ENCODE data around the gene CHCHD4.
A peak's percentile ranks its signal among the peaks of the same experiment; 100 is the strongest.
"Not testable (repeated sequence)": the region's sequence is repeated elsewhere in the genome, so short reads cannot be mapped to it uniquely, and the experiment has no call there.

Gene CHCHD4

DNA sequence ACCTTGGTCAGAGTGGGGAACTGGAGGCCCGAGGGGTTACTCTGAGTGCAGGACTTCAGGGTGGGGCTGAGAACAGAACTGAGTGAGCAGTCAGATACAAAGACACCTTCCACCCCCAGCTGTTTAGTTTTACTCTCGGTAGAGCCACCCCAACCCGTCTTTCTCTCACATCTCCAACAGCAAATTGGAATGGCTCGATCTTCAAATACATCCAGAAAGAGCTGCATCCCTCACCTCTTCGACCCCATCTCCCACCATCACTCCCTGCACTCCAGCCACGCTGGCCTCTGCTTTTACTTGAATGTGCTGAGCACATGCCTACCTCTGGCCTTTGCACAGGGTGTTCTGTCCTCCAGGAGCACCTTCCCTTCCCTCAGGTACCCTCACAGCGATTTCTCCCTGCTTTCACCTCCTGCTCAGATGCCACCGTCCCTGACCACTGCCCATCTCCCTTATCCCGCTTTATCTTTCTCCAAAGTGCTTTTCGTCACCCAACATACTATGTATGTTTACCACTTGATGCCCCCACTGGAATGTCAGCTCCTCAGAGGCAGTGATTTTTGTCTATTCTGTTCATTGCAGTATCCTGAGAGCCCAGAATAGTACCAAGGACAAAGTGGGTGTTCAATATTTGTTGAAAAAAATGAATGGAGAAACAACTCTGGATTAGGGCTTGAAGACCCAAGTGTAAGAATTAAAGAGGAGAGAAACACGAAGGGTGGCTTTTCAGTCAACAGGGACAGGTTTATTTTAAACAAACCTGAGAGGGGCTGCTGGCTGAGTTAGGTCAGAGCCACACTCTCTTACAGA lies 4.4 kb downstream of the CHCHD4 start:
- DNase-seq (ENCODE audit: low read depth): no peak

DNA sequence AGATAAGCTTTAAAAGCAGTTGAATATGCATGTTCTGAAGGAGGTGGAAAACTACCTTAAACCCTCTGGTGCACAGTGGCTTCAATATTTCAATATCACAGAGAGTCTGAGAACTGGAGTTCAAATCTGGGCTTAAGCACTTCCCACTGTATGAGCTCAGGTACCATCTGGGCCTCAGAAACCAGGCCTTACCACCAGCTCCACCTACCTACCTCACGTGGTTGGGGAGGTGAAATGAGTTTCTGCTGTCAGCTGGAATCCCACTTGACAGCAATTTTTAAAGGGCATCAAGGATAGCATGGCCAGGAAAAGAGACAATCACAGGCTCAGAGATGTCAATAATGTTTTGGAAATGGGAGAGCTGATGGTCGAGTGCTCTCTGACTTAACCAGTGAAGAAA lies 5.0 kb downstream of the CHCHD4 start:
- DNase-seq (ENCODE audit: low read depth): no peak

DNA sequence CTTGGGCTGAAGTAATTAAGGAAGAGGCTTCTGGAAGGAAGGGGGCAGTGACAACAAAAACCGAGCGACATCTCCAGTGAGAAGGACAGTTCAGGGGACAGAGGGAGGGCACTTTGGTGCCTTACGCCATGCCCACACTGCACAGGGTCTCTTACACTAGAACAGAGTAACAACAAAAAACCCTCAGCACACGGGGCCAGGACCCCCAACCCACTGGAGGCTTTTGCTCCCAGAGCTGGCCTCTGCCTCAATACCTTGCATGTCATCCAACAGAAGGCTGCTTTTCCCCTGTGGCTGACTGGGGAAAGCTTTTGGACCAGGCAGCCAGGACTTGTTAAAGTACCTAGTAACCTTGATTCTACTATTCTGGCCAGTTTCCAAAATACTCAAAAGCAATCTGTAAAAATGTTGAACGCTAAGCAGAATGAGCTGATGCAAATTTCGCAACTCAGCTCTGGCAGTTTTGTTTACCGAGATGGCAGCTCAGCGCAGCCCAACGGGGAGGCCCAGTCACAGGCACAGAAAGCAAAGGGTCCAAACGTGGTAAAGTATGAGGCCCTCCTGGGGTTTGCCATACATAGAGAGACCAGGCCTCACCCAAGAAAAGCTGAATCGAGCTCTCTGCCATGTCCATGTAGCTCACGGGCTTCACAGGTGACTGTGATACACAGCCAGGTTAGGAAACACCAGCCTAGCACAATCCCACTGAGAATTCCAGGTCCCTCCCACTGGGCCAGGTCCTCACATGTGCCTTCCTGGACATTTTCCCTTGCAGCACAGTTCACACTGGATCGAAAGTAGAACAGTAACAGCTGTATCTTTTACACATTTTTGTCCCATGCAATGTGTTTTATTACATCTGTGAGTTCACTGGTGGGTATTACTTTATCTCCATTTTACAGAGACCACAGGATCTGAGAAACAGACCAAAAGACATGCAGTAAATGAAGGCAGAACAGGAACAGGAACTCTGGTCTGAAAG lies 6.0 kb downstream of the CHCHD4 start:
- no peak for DNase-seq (ENCODE audit: low read depth)

DNA sequence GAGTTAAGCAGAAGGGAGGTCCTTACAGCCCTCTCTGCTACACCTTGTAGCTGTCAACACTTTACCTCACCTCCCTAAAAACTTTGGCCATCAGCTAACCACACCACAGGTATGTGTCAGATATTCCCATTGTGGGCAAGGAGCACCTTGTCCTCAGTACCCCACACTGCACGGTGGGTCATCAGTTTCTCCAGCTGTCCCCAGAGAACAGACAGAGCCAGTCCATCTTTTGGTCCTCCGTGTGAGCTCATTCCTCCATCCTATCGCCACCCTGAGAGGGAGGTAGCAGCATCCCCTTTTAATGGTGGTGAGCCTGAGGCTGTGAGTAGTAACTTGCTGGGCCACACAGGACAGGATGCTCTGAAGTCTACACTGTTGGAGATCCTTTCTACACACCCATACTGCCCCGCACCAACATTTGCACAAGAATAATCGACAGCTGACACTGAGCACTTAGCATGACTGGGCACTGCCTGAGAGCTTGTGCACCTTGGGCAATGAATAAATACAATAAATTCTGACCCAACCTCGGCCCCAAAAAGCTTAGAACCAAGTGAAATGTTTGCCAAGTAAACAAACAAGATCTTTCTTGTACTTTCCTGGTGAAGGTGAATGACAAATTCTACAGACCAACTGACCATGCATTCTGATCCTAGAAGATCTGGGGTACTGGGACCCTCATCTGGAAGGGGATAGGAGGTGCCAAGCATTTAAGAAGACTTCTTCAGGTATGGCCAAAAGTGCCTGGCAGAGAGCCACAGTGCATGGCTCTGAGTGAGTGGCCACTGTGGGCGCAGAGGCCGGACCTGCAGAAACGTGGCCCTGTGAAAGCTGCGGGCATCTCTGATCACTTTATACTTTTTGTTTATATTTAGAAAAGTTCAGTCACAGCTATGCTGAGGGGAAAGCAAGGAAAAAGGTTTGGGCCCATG lies 6.9 kb downstream of the CHCHD4 start:
- DNase-seq (ENCODE audit: low read depth): no peak

DNA sequence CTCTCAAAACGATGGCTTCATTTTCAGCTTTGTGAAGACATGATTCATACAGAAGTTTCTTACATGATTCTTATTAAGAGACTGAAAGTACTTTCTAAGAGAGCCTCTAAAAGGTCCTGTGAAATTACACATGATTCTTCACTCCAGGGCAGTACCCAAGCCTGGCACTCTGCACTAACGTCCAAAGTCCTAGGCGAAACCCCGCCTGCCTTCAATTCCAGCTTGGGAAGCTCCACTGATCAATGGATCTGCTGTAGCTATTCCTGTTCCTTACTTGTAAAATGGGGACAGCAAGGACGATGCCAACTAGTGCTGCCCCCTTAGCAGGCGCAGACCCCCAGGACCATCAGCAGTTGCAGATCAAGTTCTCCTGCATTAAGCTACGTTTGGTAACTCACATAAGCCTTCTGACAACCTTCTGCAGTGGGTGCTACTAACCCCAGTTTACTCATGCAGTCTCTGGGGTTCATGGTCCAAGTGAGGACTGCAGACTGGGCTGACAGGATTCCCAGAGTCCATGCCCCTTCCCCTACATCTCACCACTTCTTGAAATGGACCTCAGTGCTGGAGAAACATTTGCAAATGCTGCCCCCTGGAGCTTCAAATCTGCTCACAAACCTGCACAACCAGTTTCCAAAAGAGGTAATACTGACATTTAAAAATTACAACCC lies 10.6 kb downstream of the CHCHD4 start:
- no peak for DNase-seq (ENCODE audit: low read depth)

DNA sequence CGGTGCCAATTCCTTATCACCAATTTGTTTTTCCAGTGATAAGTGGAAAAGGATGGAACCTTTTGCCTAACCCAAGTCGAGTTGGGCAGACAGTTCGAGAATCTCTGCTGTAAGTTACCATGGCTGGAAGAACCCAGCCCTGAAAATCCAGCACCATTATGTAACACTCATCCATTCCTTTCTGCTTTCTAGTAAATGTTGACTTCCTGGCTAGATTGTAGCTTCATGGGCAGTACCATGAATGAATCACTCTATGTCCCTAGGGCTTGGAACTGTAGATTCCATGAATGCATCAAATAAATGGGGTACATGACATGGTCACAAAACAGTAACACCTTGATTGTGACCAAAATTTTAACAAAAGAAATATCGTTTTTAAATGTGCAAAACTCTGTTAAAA lies 14.0 kb downstream of the CHCHD4 start:
- no peak for DNase-seq (ENCODE audit: low read depth)

DNA sequence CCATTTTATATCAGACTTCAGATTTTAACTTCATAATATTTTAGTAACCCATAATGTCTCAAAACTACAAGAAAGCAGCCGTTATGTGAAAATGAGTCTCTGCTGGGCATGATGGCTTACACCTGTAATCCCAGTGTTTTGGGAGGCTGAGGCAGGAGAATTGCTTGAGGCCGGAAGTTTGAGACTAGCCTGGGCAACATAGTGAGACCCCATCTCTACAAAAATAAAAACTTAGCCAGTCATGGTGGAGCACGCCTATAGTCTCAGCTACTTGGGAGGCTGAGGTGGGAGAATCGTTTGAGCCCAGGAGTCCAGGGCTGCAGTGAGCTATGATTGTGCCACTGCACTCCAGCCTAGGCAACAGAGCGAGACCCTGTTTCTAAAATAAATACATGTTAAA lies 14.8 kb downstream of the CHCHD4 start:
- DNase-seq (ENCODE audit: low read depth): not testable (repeated sequence)

DNA sequence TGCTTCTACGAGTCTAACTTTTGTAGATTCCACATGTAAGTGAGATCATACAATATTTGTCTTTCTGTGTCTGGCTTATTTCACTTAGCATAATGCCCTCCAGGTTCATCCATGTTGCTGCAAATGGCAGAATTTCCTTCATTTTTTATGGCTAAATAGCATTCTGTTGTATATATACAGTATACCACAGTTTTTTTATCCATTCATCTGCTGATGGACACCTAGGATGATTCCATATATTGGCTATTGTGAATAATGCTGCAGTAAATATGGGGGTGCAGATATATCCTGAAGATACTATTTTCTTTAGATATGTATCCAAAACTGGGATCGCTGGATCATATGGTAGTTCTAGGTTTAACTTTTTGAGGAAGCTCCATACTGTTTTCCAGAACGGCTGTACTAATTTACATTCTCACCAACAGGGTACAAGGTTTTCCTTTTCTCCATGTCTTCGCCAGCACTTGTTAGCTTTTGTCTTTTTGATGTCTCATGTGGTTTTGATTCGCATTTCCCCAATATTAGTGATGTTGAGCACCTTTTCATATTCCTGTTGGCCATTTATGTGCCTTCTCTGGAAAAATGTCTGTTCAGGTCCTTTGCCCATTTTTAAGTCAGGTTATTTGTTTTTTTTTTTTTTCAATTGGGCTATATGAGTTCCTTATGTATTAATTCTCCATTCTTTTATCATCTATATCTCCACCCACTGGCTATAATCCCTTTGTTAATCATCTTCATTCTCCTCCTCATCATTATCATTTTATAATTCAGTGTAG lies 26.9 kb downstream of the CHCHD4 start:
- no peak for DNase-seq (ENCODE audit: low read depth)

DNA sequence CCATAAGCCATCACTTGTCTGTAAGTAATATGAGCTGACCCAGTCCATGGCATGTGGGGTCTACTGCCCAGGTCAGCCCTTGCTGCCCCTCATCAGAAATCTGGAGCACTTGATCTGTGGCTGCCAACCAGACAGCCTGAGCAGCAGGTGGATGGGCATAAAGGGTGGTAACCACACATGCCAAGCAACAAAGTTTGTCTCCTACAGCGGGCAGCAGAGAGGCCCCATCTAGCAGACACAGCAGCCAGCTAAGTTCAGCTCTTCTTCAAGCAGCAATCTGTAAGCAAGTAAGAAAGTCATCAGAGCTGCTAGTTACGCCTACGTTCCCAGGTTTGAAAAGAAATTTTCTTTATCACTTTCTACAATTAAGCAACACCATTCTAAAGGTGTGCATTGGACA lies 27.9 kb downstream of the CHCHD4 start:
- DNase-seq (ENCODE audit: low read depth): no peak

DNA sequence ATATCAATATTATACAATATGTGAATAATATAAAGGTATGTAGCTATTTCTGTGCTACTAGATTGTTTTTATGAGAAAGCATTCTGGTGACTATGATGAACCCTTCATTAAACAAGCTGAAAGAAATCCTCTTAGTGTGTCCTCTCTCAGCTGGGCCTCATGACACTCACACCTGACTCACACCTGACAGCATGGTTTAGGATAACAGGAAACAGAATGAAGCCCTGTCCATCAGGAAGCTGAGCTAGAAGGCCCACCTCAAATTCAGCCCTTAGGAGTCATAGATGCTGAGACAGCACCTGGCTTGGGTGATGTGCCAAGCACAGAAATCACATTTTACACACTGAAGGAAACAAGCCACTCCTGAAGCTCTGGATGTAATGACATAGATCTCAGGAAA lies 30.8 kb downstream of the CHCHD4 start:
- no peak for DNase-seq (ENCODE audit: low read depth)

DNA sequence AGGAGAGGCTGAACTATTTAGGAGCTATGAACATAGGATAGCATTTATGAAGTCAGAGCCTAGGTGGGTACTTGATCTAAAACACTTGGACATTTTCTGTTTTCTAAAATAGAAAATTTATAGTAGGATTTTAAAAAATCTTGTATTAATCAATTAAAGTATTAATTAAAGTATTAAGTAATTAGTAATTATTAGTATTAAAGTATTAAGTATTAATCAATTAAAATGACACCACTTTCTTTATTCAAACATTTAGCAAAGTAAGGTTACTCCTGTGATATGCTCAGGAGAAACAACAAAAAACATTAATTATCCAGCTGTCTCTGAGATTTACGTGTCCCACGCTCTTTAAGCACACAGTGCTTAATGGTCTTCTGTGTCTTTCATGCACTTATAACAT lies 32.2 kb downstream of the CHCHD4 start:
- DNase-seq (ENCODE audit: low read depth): no peak

DNA sequence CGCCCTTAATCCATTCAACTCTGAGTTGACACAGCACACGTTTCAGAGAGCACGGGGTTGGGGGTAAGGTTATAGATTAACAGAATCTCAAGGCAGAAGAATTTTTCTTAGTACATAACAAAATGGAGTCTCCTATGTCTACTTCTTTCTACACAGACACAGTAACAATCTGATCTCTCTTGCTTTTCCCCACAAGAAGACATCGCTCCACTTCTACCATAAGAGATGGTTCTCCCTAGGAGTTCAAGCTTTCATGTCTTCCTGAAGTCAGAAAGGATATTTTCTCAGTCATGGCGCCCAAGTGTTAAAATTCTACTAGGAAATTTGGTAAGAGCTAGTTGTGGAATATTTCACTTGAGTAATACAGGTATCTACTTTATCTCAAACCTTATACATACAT lies 32.7 kb downstream of the CHCHD4 start:
- not testable (repeated sequence) for DNase-seq (ENCODE audit: low read depth)

DNA sequence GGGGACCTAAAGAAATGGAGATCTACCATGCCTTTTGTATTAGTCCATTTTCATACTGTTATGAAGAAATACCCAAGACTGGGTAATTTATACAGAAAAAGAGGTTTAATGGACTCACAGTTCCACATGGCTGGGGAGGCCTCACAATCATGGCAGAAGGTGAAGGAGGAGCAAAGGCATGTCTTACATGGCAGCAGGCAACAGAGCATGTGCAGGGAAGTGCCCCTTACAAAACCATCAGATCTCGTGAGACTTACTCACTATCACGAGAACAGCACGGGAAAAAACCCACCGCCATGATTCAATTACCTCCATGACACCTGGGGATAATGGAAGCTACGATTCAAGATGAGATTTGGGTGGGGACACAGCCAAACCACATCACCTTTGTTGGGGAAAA lies 37.2 kb downstream of the CHCHD4 start:
- DNase-seq (ENCODE audit: low read depth): not testable (repeated sequence)

DNA sequence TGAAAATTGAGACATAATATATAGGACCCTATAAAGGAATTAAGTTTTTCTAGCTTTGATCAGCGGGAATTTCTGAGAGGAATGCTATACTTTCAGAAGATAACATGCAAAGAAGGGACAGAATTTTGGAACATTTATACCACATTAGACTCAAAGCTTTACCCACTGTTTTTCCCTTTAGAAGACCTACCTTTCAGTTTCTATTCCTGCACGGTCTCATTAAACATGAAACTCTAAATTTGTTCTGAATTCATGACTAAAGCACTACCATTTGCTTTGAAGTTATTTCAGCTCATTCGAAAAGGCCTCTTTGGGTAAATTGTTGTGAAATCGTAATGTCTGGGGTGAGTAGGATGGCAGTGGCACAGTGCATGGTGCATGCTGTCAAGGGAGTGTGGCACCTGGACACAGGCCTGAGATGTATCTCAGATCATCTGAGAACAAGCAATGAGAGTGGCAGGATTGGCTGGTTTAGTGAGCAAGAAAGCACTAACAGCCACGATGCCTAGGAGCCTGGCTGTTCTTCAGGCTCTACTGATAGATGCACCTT lies 42.5 kb downstream of the CHCHD4 start:
- no peak for DNase-seq (ENCODE audit: low read depth)

DNA sequence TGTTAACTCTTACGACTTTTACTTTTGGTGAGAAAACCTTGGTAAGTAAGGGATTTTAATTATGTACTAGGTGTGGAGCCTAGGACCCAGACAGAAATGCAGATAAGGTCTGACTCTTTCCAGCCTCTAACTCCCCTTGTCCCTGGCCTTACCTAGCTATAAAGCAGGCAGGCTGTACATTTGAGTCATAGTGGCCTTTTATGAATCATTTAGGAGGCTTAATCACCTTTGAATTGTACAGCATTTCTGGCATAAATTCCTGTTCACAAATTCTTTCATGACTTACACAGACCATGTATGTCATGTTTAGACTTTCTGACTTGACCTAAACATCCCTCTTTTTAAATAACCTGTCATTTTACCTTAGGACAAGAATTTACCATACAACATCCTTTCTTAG lies 47.4 kb downstream of the CHCHD4 start:
- DNase-seq (ENCODE audit: low read depth): peak; percentile 4

DNA sequence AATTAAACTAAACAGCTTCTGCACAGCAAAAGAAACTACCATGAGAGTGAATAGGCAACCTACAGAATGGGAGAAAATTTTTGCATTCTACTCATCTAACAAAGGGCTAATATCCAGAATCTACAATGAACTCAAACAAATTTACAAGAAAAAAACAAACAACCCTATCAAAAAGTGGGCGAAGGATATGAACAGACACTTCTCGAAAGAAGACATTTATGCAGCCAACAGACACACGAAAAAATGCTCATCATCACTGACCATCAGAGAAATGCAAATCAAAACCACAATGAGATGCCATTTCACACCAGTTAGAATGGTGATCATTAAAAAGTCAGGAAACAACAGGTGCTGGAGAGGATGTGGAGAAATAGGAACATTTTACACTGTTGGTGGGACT lies 49.4 kb downstream of the CHCHD4 start:
- not testable (repeated sequence) for DNase-seq (ENCODE audit: low read depth)

DNA sequence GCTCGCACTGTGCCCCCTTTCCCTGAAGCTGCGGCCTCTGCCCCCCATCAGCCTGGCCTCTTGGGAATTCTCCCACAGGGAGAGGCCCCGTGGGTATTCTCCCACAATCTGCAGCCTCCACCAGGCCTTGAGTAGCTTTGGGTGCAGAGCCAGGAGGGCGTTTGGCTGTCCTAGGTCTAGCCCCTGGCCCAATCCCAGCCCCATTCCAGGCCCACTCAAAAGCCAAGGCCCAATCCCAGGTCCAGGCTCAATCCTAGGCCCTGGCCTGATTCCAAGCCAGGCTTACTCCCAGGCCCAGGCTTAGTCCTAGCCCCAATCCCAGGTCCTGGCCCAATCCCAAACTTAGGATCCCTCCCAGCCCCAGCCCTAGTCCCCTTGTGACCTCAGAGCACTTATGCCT lies 59.8 kb downstream of the CHCHD4 start:
- DNase-seq (ENCODE audit: low read depth): no peak

DNA sequence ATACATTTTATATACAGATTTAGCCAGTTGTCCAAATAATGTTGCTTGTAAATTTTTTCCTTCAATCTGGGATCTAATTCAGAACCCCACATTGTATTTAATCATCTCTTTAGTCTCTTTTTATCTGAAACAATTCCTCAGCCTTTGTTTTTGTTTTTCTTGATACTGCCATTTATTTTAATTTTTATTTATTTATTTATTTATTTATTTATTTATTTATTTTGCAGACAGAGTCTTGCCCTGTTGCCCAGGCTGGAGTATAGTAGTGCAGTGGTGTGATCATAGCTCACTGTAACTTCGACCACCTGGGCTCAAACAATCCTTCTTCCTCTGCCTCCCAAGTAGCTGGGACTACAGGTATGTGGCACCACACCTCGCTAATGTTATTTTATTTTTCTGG lies 61.5 kb downstream of the CHCHD4 start:
- no peak for DNase-seq (ENCODE audit: low read depth)
